LNCaP clone FGC (cell line): ENCODE results near the gene ABLIM1.

Experiments used
- DNase-seq: peaks from one replicate; pipeline ENCODE4 v3.0.0-alpha.2; 2011; ENCODE audit warnings: low read depth
- H3K4me3 ChIP-seq: 2 replicates; pipeline ENCODE4 v1.5.1; 2011; ENCODE audit warnings: mild to moderate bottlenecking, low read depth, low read length, control low read depth
- TF ChIP-seq, protein P1 (sequence below): IDR thresholded peaks from 2 replicates; pipeline ENCODE4 v1.5.1; 2012; ENCODE audit warnings: mild to moderate bottlenecking; ENCODE audit not compliant: control insufficient read depth, insufficient read depth; ENCODE audit errors: extremely low read depth

Gene ABLIM1

GRCh38 chr10:114384181-114384580 lies 273.9 kb downstream of the ABLIM1 start:
- H3K4me3 ChIP-seq, result no peak overlapping the region
- no peak for DNase-seq
- TF ChIP-seq, protein P1, sequence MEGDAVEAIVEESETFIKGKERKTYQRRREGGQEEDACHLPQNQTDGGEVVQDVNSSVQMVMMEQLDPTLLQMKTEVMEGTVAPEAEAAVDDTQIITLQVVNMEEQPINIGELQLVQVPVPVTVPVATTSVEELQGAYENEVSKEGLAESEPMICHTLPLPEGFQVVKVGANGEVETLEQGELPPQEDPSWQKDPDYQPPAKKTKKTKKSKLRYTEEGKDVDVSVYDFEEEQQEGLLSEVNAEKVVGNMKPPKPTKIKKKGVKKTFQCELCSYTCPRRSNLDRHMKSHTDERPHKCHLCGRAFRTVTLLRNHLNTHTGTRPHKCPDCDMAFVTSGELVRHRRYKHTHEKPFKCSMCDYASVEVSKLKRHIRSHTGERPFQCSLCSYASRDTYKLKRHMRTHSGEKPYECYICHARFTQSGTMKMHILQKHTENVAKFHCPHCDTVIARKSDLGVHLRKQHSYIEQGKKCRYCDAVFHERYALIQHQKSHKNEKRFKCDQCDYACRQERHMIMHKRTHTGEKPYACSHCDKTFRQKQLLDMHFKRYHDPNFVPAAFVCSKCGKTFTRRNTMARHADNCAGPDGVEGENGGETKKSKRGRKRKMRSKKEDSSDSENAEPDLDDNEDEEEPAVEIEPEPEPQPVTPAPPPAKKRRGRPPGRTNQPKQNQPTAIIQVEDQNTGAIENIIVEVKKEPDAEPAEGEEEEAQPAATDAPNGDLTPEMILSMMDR, result no peak
